Skeletal muscle satellite cell (primary cell): ENCODE results near the gene ATRNL1.
"Not testable (repeated sequence)": the region's sequence is repeated elsewhere in the genome, so short reads cannot be mapped to it uniquely, and the experiment has no call there.

Experiments
- H3K27me3 ChIP-seq: 2 replicates; pipeline ENCODE4 v1.7.0; 2013; ENCODE audit warnings: low read length; ENCODE audit not compliant: control insufficient read depth, insufficient read depth
- H3K36me3 ChIP-seq: 2 replicates; pipeline ENCODE4 v1.7.0; 2013; ENCODE audit warnings: mild to moderate bottlenecking, control low read depth, low read length; ENCODE audit not compliant: insufficient read depth
- H3K4me1 ChIP-seq: 2 replicates; pipeline ENCODE4 v1.7.0; 2013; ENCODE audit warnings: low read length; ENCODE audit not compliant: control insufficient read depth, insufficient read depth
- H3K4me2 ChIP-seq: 2 replicates; pipeline ENCODE4 v1.7.0; 2013; ENCODE audit warnings: mild to moderate bottlenecking, low read length
- H3K4me3 ChIP-seq: 2 replicates; pipeline ENCODE4 v1.7.0; 2013; ENCODE audit warnings: low read length
- H3K9ac ChIP-seq: 2 replicates; pipeline ENCODE4 v1.7.0; 2013; ENCODE audit warnings: mild to moderate bottlenecking, low read depth, low read length, moderate library complexity
- H3K9me3 ChIP-seq: replicated peaks from 2 replicates; pipeline ENCODE4 v1.7.0; 2013; ENCODE audit warnings: mild to moderate bottlenecking, control low read depth, low read length

The ATRNL1 gene

GRCh38 chr10:115441907-115442545 is 348.9 kb downstream of the ATRNL1 start:
- H3K9ac ChIP-seq, result no peak overlapping the region
- H3K27me3 ChIP-seq, result no peaks in the 10 kb centered on the region
- no peak overlapping the region for H3K4me2 ChIP-seq
- no peaks in the 10 kb centered on the region for H3K9me3 ChIP-seq
- no peaks in the 10 kb centered on the region for H3K4me1 ChIP-seq
- H3K4me3 ChIP-seq, result no peak overlapping the region
- no peaks in the 10 kb centered on the region for H3K36me3 ChIP-seq

- H3K27me3 ChIP-seq, result no peaks in the 10 kb centered on the region
- no peaks in the 10 kb centered on the region for H3K4me1 ChIP-seq
Measured at GRCh38 chr10:115456812-115457211, 363.6 kb downstream of the ATRNL1 start.

GRCh38 chr10:115483294-115483693 is 390.1 kb downstream of the ATRNL1 start:
- H3K27me3 ChIP-seq, result no peaks in the 10 kb centered on the region
- H3K4me2 ChIP-seq, result no peak overlapping the region
- no peaks in the 10 kb centered on the region for H3K9me3 ChIP-seq
- H3K36me3 ChIP-seq, result no peaks in the 10 kb centered on the region
- no peak overlapping the region for H3K4me3 ChIP-seq
- no peaks in the 10 kb centered on the region for H3K4me1 ChIP-seq
- no peak overlapping the region for H3K9ac ChIP-seq

More at GRCh38 chr10:115456812-115457211, 363.6 kb downstream of the ATRNL1 start:
- H3K9me3 ChIP-seq, result peaks cover 1% of the 10 kb centered on the region
- no peak overlapping the region for H3K4me2 ChIP-seq
- H3K4me3 ChIP-seq, result no peak overlapping the region
- no peaks in the 10 kb centered on the region for H3K36me3 ChIP-seq
- no peak overlapping the region for H3K9ac ChIP-seq

- no peaks in the 10 kb centered on the region for H3K36me3 ChIP-seq
- no peaks in the 10 kb centered on the region for H3K4me1 ChIP-seq
- no peaks in the 10 kb centered on the region for H3K9me3 ChIP-seq
- H3K4me2 ChIP-seq, result no peak overlapping the region
- no peak overlapping the region for H3K4me3 ChIP-seq
- no peaks in the 10 kb centered on the region for H3K27me3 ChIP-seq
- no peak overlapping the region for H3K9ac ChIP-seq
Measured at GRCh38 chr10:115491526-115492140, 398.5 kb downstream of the ATRNL1 start.

GRCh38 chr10:115503546-115503945 is 410.4 kb downstream of the ATRNL1 start:
- no peaks in the 10 kb centered on the region for H3K27me3 ChIP-seq
- no peak overlapping the region for H3K4me2 ChIP-seq
- no peak overlapping the region for H3K4me3 ChIP-seq
- H3K9ac ChIP-seq, result no peak overlapping the region
- H3K9me3 ChIP-seq, result no peaks in the 10 kb centered on the region
- H3K36me3 ChIP-seq, result no peaks in the 10 kb centered on the region
- no peaks in the 10 kb centered on the region for H3K4me1 ChIP-seq

GRCh38 chr10:115514895-115515294 is 421.7 kb downstream of the ATRNL1 start:
- H3K36me3 ChIP-seq, result no peaks in the 10 kb centered on the region
- no peaks in the 10 kb centered on the region for H3K9me3 ChIP-seq
- H3K4me1 ChIP-seq, result no peaks in the 10 kb centered on the region
- no peak overlapping the region for H3K4me3 ChIP-seq
- no peak overlapping the region for H3K4me2 ChIP-seq
- H3K27me3 ChIP-seq, result no peaks in the 10 kb centered on the region
- no peak overlapping the region for H3K9ac ChIP-seq

GRCh38 chr10:115525141-115525540 is 432.0 kb downstream of the ATRNL1 start:
- H3K4me2 ChIP-seq, result no peak overlapping the region
- H3K36me3 ChIP-seq, result no peaks in the 10 kb centered on the region
- H3K9me3 ChIP-seq, result no peaks in the 10 kb centered on the region
- no peak overlapping the region for H3K4me3 ChIP-seq
- no peak overlapping the region for H3K9ac ChIP-seq
- H3K27me3 ChIP-seq, result no peaks in the 10 kb centered on the region
- H3K4me1 ChIP-seq, result no peaks in the 10 kb centered on the region

- not testable (repeated sequence) for H3K4me1 ChIP-seq, H3K9me3 ChIP-seq, H3K27me3 ChIP-seq, H3K36me3 ChIP-seq, H3K9ac ChIP-seq, H3K4me3 ChIP-seq, H3K4me2 ChIP-seq
Measured at GRCh38 chr10:115527682-115528081, 434.5 kb downstream of the ATRNL1 start.

- not testable (repeated sequence) for H3K4me1 ChIP-seq, H3K9me3 ChIP-seq, H3K9ac ChIP-seq, H3K27me3 ChIP-seq, H3K4me3 ChIP-seq, H3K4me2 ChIP-seq, H3K36me3 ChIP-seq
Measured at GRCh38 chr10:115536401-115536800, 443.2 kb downstream of the ATRNL1 start.

GRCh38 chr10:115539142-115539762 is 446.1 kb downstream of the ATRNL1 start:
- Histone ChIP-seq H3K27me3 (no peaks in the 10 kb centered on the region), H3K4me2 (no peak overlapping the region), H3K9ac (no peak overlapping the region), H3K36me3 (no peaks in the 10 kb centered on the region), H3K4me3 (no peak overlapping the region), H3K4me1 (no peaks in the 10 kb centered on the region), H3K9me3 (no peaks in the 10 kb centered on the region)

- no peaks in the 10 kb centered on the region for H3K36me3 ChIP-seq
- no peaks in the 10 kb centered on the region for H3K4me1 ChIP-seq
- no peak overlapping the region for H3K9ac ChIP-seq
- no peaks in the 10 kb centered on the region for H3K27me3 ChIP-seq
- no peak overlapping the region for H3K4me3 ChIP-seq
- H3K9me3 ChIP-seq, result no peaks in the 10 kb centered on the region
- no peak overlapping the region for H3K4me2 ChIP-seq
Measured at GRCh38 chr10:115555887-115556402, 462.8 kb downstream of the ATRNL1 start.
